Measurements from ENCODE around the gene FAM20A.

Gene FAM20A

GRCh38 chr17:68610554-68610953, 9.4 kb upstream of the FAM20A start:
- no peak for DNase-seq (ENCODE audit: low read depth, low spot score)

GRCh38 chr17:68608515-68609130, 7.5 kb upstream of the FAM20A start:
- no peak for DNase-seq (ENCODE audit: low read depth, low spot score)

GRCh38 chr17:68606451-68607307, 5.5 kb upstream of the FAM20A start:
- no peak for DNase-seq (ENCODE audit: low read depth, low spot score)

- no peak for DNase-seq (ENCODE audit: low read depth, low spot score)
These were observed 4.7 kb upstream of the FAM20A start for GRCh38 chr17:68605914-68606313.

GRCh38 chr17:68603656-68604055, 2.5 kb upstream of the FAM20A start:
- DNase-seq (ENCODE audit: low read depth, low spot score) = no peak

- no peak for DNase-seq (ENCODE audit: low read depth, low spot score)
These were observed 1.9 kb upstream of the FAM20A start for GRCh38 chr17:68603027-68603426.

- no peak for DNase-seq (ENCODE audit: low read depth, low spot score)
These were observed 1.1 kb upstream of the FAM20A start for GRCh38 chr17:68602289-68602688.

- DNase-seq (ENCODE audit: low read depth, low spot score) = no peak
These were observed 560 bp upstream of the FAM20A start for GRCh38 chr17:68601565-68602288.

GRCh38 chr17:68600067-68600930, 868 bp downstream of the FAM20A start:
- no peak for DNase-seq (ENCODE audit: low read depth, low spot score)

- no peak for DNase-seq (ENCODE audit: low read depth, low spot score)
These were observed 1.6 kb downstream of the FAM20A start for GRCh38 chr17:68599552-68600066.

- no peak for DNase-seq (ENCODE audit: low read depth, low spot score)
These were observed 2.1 kb downstream of the FAM20A start for GRCh38 chr17:68599091-68599490.

- DNase-seq (ENCODE audit: low read depth, low spot score) = no peak
These were observed 2.6 kb downstream of the FAM20A start for GRCh38 chr17:68598545-68598961.

- DNase-seq (ENCODE audit: low read depth, low spot score) = no peak
These were observed 3.1 kb downstream of the FAM20A start for GRCh38 chr17:68598074-68598473.

- DNase-seq (ENCODE audit: low read depth, low spot score) = no peak
These were observed 4.7 kb downstream of the FAM20A start for GRCh38 chr17:68596411-68596945.

- no peak for DNase-seq (ENCODE audit: low read depth, low spot score)
These were observed 5.2 kb downstream of the FAM20A start for GRCh38 chr17:68595986-68596385.

GRCh38 chr17:68595496-68595895, 5.7 kb downstream of the FAM20A start:
- DNase-seq (ENCODE audit: low read depth, low spot score) = no peak

GRCh38 chr17:68594552-68594951, 6.6 kb downstream of the FAM20A start:
- DNase-seq (ENCODE audit: low read depth, low spot score) = no peak

GRCh38 chr17:68592682-68593641, 8.2 kb downstream of the FAM20A start:
- no peak for DNase-seq (ENCODE audit: low read depth, low spot score)

GRCh38 chr17:68592009-68592408, 9.2 kb downstream of the FAM20A start:
- no peak for DNase-seq (ENCODE audit: low read depth, low spot score)

- DNase-seq (ENCODE audit: low read depth, low spot score) = no peak
These were observed 9.6 kb downstream of the FAM20A start for GRCh38 chr17:68591583-68591982.

All from smooth muscle cell of the brain vasculature (primary cell).